Lower leg skin (tissue), 4 donors: ENCODE measurements around the gene STK38L. TPM values are rescaled to one million over a fixed set of nuclear protein-coding genes. Genes with fewer than 3 reads are reported as not detected.

Source experiments
- DNase-seq, 2 donors: peaks; one replicate each; pipeline ENCODE4 v3.0.0-alpha.2; 2019; ENCODE audit warnings: low spot score in 2 of 2
- H3K4me3 ChIP-seq: fragments of 200-600 bp; sonication (generic); 2 replicates; pipeline ENCODE4 v1.5.1; 2017; ENCODE audit warnings: mild to moderate bottlenecking, low read depth; ENCODE audit not compliant: poor library complexity, severe bottlenecking
- POLR2A ChIP-seq, 2 donors: fragments of 450-650 bp; IDR thresholded peaks; one replicate each; pipeline ENCODE4 v1.6.1; 2016 to 2017; ENCODE audit warnings: antibody characterized with exemption in 2 of 2, mild to moderate bottlenecking in 1 of 2, moderate library complexity in 1 of 2
- WGBS, 2 donors: methylation state at CpG; one replicate each; pipeline ENCODE4 v1.1.5; 2018; 5-methylcytosine and 5-hydroxymethylcytosine counted together
- intact Hi-C: fragments of 100-400 bp; cut with DNase I; formaldehyde crosslinking; loops from one replicate; pipeline ENCODE4 v1.15.0; 2023; ENCODE audit warnings: low total_unique reads
- total RNA-seq, 4 donors: library from RNA; depleted of rRNA; stranded (reverse); fragments of >200 nt; gene quantifications; one replicate each; pipeline ENCODE4 v1.1.0, GENCODE V29; 2016
- TF ChIP-seq, protein P1 (sequence below), 3 donors: fragments of 450-650 bp; IDR thresholded peaks; one replicate each; pipeline ENCODE4 v1.5.1; 2016; ENCODE audit warnings: antibody characterized with exemption in 3 of 3, mild to moderate bottlenecking in 3 of 3, moderate library complexity in 2 of 3

The STK38L gene
- total RNA-seq, 4 donors from 2014 or later, result 19.1 to 39.2 (median 27.1) TPM

GRCh38 chr12:27316947-27317346 is 72.9 kb downstream of the STK38L start:
- no peak overlapping the region for H3K4me3 ChIP-seq
- WGBS, 2 donors, result 92 to 100% methylated on average over 1 of the region's 1 CpG
- no peak for DNase-seq
- intact Hi-C loops, result no loop called here
- TF ChIP-seq, protein P1, sequence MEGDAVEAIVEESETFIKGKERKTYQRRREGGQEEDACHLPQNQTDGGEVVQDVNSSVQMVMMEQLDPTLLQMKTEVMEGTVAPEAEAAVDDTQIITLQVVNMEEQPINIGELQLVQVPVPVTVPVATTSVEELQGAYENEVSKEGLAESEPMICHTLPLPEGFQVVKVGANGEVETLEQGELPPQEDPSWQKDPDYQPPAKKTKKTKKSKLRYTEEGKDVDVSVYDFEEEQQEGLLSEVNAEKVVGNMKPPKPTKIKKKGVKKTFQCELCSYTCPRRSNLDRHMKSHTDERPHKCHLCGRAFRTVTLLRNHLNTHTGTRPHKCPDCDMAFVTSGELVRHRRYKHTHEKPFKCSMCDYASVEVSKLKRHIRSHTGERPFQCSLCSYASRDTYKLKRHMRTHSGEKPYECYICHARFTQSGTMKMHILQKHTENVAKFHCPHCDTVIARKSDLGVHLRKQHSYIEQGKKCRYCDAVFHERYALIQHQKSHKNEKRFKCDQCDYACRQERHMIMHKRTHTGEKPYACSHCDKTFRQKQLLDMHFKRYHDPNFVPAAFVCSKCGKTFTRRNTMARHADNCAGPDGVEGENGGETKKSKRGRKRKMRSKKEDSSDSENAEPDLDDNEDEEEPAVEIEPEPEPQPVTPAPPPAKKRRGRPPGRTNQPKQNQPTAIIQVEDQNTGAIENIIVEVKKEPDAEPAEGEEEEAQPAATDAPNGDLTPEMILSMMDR (IDR thresholded peaks at IDR 0.05), result no peak
- TF ChIP-seq POLR2A (IDR thresholded peaks at IDR 0.05), result no peak

DNA sequence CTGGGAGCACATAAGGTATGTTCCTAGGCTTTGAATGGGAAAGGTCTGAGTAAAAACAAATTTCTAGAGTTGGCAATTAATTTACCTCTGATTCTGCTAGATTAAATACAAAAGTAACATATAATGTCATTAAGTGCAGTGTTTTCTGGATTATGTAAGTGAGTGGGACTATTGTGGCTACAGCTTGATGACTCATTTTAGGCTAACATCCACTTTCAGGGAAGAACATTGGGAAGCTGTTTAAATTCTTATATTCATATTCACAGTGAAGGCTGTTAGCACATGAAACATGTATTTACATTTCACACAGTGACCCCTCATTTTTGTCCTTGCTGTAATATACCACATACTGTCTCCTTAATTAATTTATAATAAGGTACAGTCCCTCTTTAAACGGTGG is 75.3 kb downstream of the STK38L start:
- no peak for DNase-seq
- no peak for TF ChIP-seq POLR2A (IDR thresholded peaks at IDR 0.05)
- TF ChIP-seq, protein P1 (IDR thresholded peaks at IDR 0.05), result no peak
- no peak overlapping the region for H3K4me3 ChIP-seq
- intact Hi-C loops, result no loop called here
- WGBS, 2 donors, result 34 to 38% methylated on average over 1 of the region's 1 CpG

DNA sequence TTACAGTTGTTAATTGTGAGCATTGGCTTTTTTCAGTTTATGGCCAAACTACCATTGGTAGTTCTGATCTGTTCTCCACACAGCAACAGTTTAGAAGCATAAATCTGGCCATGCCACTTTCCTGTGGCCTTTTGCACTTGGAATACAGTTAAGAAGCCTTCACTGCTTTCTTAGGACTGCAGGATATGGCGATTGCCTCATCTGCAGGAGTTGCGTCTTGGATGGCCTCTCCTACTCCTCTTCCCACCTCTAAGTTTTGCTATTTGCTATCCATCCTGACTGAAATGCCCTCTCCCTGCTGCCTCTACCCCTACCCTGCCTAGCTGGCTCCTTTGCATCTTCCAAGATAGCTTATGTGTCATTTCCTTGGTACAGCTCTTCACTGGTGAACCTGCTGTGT is 75.8 kb downstream of the STK38L start:
- no peak for TF ChIP-seq POLR2A (IDR thresholded peaks at IDR 0.05)
- TF ChIP-seq, protein P1 (IDR thresholded peaks at IDR 0.05), result no peak
- 90 to 95% methylated on average over 2 of the region's 2 CpGs for WGBS, 2 donors
- intact Hi-C loops, result no loop called here
- no peak overlapping the region for H3K4me3 ChIP-seq
- DNase-seq, result no peak

DNA sequence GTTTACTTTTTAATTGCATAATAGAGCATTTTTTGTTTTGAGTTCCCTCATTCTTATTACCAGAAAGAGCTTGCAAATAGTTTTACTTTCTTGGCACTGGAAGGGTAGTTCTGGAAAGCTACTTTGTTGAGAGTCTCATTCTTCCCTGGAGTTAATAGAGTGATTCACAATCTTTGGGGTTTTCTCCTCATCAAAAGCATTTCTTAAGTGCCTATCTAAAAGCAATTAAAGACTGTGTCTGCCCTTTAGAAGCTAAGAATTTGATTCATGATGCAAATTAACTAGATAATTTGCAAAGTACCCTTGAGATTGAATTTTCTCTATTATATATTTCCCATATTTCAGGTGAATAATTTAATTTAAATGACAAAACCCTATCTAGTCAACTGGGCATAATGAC is 80.4 kb downstream of the STK38L start:
- H3K4me3 ChIP-seq, result no peak overlapping the region
- intact Hi-C loops, result no loop called here
- TF ChIP-seq POLR2A (IDR thresholded peaks at IDR 0.05), result no peak
- TF ChIP-seq, protein P1 (IDR thresholded peaks at IDR 0.05), result no peak
- no peak for DNase-seq

GRCh38 chr12:27330846-27331245 is 86.8 kb downstream of the STK38L start:
- intact Hi-C loops, result no loop called here
- 63 to 68% methylated on average over 1 of the region's 1 CpG for WGBS, 2 donors
- no peak for DNase-seq
- TF ChIP-seq, protein P1 (IDR thresholded peaks at IDR 0.05), result no peak
- TF ChIP-seq POLR2A (IDR thresholded peaks at IDR 0.05), result no peak
- no peak overlapping the region for H3K4me3 ChIP-seq

- H3K4me3 ChIP-seq, result no peak overlapping the region
- intact Hi-C loops, result no loop called here
- TF ChIP-seq, protein P1 (IDR thresholded peaks at IDR 0.05), result no peak
- no peak for TF ChIP-seq POLR2A (IDR thresholded peaks at IDR 0.05)
- no peak for DNase-seq
- WGBS, 2 donors, result 17 to 21% methylated on average over 7 of the region's 7 CpGs
These were observed 87.3 kb downstream of the STK38L start for GRCh38 chr12:27331291-27331926.
